GM12878 (cell line): Measurements from ENCODE around the gene FKRP. TPM values are rescaled to one million over a fixed set of nuclear protein-coding genes. Genes with fewer than 3 reads are reported as not detected.

Experiments used
- ATF2 ChIP-seq: IDR thresholded peaks from 2 replicates; pipeline ENCODE4 v1.6.1; 2012; ENCODE audit warnings: low read length, inconsistent platforms
- CBX5 ChIP-seq: sonication (generic); IDR thresholded peaks from 2 replicates; pipeline ENCODE4 v1.6.1; 2016; ENCODE audit warnings: low read depth, moderate library complexity, mild to moderate bottlenecking, inconsistent platforms
- CREB1 ChIP-seq: IDR thresholded peaks from 2 replicates; pipeline ENCODE4 v1.6.1; 2012; ENCODE audit warnings: low read depth, mild to moderate bottlenecking, inconsistent platforms
- DPF2 ChIP-seq: fragments of 450-650 bp; IDR thresholded peaks from 2 replicates; pipeline ENCODE4 v1.6.1; 2017; ENCODE audit warnings: mild to moderate bottlenecking
- E2F8 ChIP-seq: fragments of 450-650 bp; IDR thresholded peaks from 2 replicates; pipeline ENCODE4 v1.6.1; 2018; ENCODE audit warnings: mild to moderate bottlenecking, low read depth, moderate library complexity; ENCODE audit not compliant: partially characterized antibody
- MLLT1 ChIP-seq: fragments of 450-650 bp; IDR thresholded peaks from 2 replicates; pipeline ENCODE4 v1.6.1; 2016; ENCODE audit warnings: mild to moderate bottlenecking
- MXI1 ChIP-seq: fragments of 150-350 bp; IDR thresholded peaks from 2 replicates; pipeline ENCODE4 v1.6.1; 2011; ENCODE audit warnings: low read depth, mild to moderate bottlenecking, inconsistent platforms, low read length, improper control_type of control experiment
- RBBP5 ChIP-seq: fragments of 200-600 bp; sonication (generic); conservative IDR thresholded peaks from 2 replicates; pipeline ENCODE4 v1.6.1; 2016
- RFX5 ChIP-seq: IDR thresholded peaks from 2 replicates; pipeline ENCODE4 v1.6.1; 2011; ENCODE audit warnings: low read depth, low read length, improper control_type of control experiment
- SPI1 ChIP-seq: IDR thresholded peaks from 2 replicates; pipeline ENCODE4 v1.6.1; 2011; ENCODE audit warnings: low read depth, mild to moderate bottlenecking, low read length, moderate library complexity, borderline replicate concordance; ENCODE audit not compliant: insufficient read depth
- TAF1 ChIP-seq: IDR thresholded peaks from 2 replicates; pipeline ENCODE4 v1.6.1; 2011; ENCODE audit warnings: mild to moderate bottlenecking, low read depth, low read length, borderline replicate concordance
- TCF12 ChIP-seq: IDR thresholded peaks from 2 replicates; pipeline ENCODE4 v1.6.1; 2011; ENCODE audit warnings: low read depth, mild to moderate bottlenecking, low read length
- TCF3 ChIP-seq: IDR thresholded peaks from 2 replicates; pipeline ENCODE4 v1.6.1; 2012; ENCODE audit warnings: low read depth, mild to moderate bottlenecking, low read length, borderline replicate concordance; ENCODE audit not compliant: insufficient read depth
- ZNF217 ChIP-seq: fragments of 450-650 bp; IDR thresholded peaks from 2 replicates; pipeline ENCODE4 v1.6.1; 2017; ENCODE audit warnings: antibody characterized with exemption, mild to moderate bottlenecking
- polyA plus RNA-seq, 11 experiments: library from polyadenylated mRNA; depleted of rRNA in 4 of 11; unstranded in 6 of 11; stranded (reverse) in 5 of 11; fragments of >200 nt; fragmentation: Nextera tagmentation in 4 of 11; fragmentation: Illumina TruSeq in 1 of 11; extraction: Ambion mirVana in 4 of 11; extraction: Trizol in 1 of 11; gene quantifications; 1 replicate in 1 of 11; 2 replicates in 10 of 11; pipeline versions ENCODE4 v1.2.1 to v1.2.3, GENCODE V29; 2011 to 2016; ENCODE audit warnings: inconsistent platforms in 2 of 11, missing spikeins in 2 of 11, low read depth in 1 of 11
- total RNA-seq, 4 experiments: library from RNA; depleted of rRNA in 3 of 4; stranded (reverse); fragments of >200 nt in 3 of 4; fragmentation: Illumina TruSeq in 1 of 4; extraction: Trizol in 1 of 4; gene quantifications; 2 replicates each; pipeline versions ENCODE4 v1.2.1 to v1.2.3, GENCODE V29; 2013 to 2021
- TF ChIP-seq, protein P1 (sequence below): IDR thresholded peaks from 2 replicates; pipeline ENCODE4 v1.6.1; 2012; ENCODE audit warnings: mild to moderate bottlenecking, low read depth, low read length
- TF ChIP-seq, protein P2 (sequence below): fragments of 450-650 bp; IDR thresholded peaks from 2 replicates; pipeline ENCODE4 v1.6.1; 2017; ENCODE audit warnings: low read depth, mild to moderate bottlenecking, moderate library complexity

FKRP gene
- total and polyA plus RNA-seq, 10 of the 15 experiments (the other 5 are each of a cell fraction or from before 2014, with no cell fraction given), result 1.3 to 14.1 (median 7.8) TPM

DNA sequence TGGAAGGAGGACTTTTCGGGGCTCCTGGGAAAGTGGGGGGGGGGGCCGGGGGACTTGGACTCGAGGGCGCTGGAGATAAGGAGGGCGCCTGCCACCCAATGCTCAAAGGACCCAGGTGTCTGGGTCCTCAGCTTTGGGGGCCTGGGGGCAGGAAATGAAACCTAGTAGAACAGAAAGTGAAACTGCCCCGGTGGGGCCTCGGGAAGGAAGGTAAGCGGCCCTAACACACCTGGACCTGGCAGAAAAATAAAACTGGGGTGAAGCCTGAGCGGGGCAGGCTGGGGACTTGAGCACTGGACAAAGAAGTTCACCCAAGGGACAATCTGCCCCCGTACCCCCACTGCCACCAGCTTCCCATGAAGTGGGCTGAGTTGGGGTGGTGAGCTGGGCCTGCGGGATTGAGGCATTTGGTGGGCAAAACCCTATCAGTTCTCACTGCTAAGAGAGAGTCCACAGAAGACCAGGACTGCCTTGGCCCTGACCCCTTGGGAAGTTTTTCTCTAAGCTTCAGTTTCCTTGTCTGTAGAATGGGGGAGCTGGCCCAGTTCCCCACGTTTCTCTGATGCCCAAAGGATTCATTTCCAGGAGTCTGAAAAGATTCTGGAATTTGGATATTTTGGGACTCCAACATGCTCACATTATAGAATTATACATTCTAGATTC lies 31.3 kb upstream of the FKRP start (continued):
- TF ChIP-seq SPI1, result peak; percentile 19; the same call in 1 of the 2 replicates
- no peak for TF ChIP-seq RFX5
- peak; percentile 83 for TF ChIP-seq TCF12
- TF ChIP-seq CBX5, result no peak
- TF ChIP-seq CREB1, result 0 out of 2 replicates have a peak, but pooled peaks have one; percentile 16
- 0 out of 2 replicates have a peak, but pooled peaks have one; percentile 21 for TF ChIP-seq MLLT1
- TF ChIP-seq, protein P1, sequence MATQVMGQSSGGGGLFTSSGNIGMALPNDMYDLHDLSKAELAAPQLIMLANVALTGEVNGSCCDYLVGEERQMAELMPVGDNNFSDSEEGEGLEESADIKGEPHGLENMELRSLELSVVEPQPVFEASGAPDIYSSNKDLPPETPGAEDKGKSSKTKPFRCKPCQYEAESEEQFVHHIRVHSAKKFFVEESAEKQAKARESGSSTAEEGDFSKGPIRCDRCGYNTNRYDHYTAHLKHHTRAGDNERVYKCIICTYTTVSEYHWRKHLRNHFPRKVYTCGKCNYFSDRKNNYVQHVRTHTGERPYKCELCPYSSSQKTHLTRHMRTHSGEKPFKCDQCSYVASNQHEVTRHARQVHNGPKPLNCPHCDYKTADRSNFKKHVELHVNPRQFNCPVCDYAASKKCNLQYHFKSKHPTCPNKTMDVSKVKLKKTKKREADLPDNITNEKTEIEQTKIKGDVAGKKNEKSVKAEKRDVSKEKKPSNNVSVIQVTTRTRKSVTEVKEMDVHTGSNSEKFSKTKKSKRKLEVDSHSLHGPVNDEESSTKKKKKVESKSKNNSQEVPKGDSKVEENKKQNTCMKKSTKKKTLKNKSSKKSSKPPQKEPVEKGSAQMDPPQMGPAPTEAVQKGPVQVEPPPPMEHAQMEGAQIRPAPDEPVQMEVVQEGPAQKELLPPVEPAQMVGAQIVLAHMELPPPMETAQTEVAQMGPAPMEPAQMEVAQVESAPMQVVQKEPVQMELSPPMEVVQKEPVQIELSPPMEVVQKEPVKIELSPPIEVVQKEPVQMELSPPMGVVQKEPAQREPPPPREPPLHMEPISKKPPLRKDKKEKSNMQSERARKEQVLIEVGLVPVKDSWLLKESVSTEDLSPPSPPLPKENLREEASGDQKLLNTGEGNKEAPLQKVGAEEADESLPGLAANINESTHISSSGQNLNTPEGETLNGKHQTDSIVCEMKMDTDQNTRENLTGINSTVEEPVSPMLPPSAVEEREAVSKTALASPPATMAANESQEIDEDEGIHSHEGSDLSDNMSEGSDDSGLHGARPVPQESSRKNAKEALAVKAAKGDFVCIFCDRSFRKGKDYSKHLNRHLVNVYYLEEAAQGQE, result no peak
- TF ChIP-seq TCF3, result peak; percentile 71; the same call in 1 of the 2 replicates
- TF ChIP-seq TAF1, result no peak
- TF ChIP-seq MXI1, result peak; percentile 30; the same call in 1 of the 2 replicates
- TF ChIP-seq RBBP5, result no peak
- TF ChIP-seq E2F8, result no peak
- TF ChIP-seq, protein P2, sequence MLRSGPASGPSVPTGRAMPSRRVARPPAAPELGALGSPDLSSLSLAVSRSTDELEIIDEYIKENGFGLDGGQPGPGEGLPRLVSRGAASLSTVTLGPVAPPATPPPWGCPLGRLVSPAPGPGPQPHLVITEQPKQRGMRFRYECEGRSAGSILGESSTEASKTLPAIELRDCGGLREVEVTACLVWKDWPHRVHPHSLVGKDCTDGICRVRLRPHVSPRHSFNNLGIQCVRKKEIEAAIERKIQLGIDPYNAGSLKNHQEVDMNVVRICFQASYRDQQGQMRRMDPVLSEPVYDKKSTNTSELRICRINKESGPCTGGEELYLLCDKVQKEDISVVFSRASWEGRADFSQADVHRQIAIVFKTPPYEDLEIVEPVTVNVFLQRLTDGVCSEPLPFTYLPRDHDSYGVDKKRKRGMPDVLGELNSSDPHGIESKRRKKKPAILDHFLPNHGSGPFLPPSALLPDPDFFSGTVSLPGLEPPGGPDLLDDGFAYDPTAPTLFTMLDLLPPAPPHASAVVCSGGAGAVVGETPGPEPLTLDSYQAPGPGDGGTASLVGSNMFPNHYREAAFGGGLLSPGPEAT, result 0 out of 2 replicates have a peak, but pooled peaks have one; percentile 15
- TF ChIP-seq ZNF217, result no peak
- no peak for TF ChIP-seq ATF2
- TF ChIP-seq DPF2, result peak; percentile 27; the same call in 1 of the 2 replicates
